ENCODE results near the gene CRTC1.

GRCh38 chr19:18650021-18650390 lies 33.5 kb upstream of the CRTC1 start:
- TF ChIP-seq CTCF (IDR thresholded peaks at IDR 0.05) (no peak), ZFX (IDR thresholded peaks at IDR 0.05; ENCODE audit: borderline replicate concordance) (no peak)
